CD4-positive, alpha-beta T cell treated with Interleukin-6 at 100 ng/mL for 8 hours (primary cell): ENCODE data around the gene MUC5AC.
"Not testable (repeated sequence)": the region's sequence is repeated elsewhere in the genome, so short reads cannot be mapped to it uniquely, and the experiment has no call there.

Experiments
- DNase-seq: peaks from one replicate; pipeline ENCODE4 v3.0.0-alpha.2; 2020; ENCODE audit warnings: mixed read lengths, low spot score

MUC5AC gene

DNA sequence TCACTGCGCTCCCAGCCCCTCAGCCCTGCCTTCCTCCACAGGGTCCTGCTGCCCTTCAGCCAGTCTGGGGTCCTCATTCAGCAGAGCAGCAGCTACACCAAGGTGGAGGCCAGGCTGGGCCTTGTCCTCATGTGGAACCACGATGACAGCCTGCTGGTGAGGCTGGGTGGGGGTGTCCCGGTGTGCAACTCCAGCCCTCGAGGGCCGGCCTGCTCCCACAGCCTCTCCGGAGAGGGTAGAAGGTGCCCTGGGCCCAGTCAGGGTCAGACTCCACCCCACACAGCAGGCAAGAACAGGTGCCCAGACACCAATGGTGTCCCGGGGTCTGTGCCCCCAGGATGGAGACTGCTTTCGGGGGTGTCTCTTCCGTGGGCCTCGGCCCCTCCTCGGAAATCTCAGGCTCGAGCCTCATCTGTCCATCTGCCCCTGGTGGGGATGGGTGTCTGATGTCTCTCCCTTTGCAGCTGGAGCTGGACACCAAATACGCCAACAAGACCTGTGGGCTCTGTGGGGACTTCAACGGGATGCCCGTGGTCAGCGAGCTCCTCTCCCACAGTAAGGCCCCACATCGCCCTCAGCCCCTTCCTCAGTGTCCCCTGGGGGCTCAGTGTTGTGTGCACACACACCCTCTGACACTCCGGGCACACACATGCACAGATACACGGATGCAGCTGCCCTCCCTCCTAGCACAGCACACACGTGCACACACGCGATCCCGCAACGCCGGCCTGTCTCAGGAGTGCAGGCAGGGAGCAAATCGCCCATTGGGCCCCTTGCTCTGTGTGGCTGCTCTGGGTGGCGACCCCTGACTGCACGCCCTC lies 4.9 kb downstream of the MUC5AC start:
- no peak for DNase-seq

DNA sequence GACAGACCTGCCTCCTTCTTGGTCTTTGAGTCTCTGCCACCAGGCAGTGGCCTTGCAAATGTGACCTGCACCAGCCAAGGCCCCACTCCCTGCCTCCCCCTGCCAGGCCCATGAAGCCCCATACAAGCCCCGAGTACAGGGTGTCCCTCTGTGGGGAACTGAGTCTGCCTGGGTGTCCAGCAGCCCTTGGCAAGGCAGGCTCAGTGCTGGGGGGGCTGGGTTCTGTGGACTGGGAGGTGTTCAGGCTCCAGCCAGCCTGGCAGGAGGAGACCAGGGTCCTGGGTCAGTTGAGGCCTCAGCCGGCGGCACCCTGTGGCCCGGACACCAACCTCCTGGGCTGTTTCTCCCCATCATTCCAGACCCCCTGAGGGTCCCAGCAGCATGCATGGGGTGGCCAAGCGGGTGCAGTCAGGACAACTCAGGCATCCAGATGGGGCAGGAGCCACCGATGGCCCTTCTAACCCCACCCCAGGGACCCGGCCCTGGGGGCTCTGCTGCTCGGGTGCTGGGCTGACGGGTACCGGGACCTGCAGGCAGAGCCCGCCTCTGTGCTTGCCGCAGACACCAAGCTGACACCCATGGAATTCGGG lies 5.7 kb downstream of the MUC5AC start:
- no peak for DNase-seq

DNA sequence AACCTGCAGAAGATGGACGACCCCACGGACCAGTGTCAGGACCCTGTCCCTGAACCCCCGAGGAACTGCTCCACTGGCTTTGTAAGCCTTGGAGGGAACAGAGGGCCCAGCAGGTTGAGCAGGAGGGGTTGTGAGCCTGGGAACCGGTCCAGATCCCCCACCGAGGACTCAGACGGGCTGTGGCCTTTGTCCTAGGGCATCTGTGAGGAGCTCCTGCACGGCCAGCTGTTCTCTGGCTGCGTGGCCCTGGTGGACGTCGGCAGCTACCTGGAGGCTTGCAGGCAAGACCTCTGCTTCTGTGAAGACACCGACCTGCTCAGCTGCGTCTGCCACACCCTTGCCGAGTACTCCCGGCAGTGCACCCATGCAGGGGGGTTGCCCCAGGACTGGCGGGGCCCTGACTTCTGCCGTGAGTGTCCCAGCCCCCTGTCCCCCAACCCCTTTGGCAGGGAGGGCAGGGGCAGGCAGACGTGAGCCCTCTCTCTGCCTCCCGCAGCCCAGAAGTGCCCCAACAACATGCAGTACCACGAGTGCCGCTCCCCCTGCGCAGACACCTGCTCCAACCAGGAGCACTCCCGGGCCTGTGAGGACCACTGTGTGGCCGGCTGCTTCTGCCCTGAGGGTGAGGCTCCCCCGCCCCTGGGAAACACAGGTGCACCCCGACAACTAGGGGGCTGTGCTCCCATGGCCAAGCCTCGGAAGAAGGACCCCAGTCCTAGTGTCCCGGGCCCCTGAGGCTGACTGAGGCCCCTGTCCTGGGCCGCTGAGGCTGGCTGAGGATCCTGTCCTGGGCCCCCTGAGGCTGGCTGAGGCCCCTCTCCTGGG lies 6.4 kb downstream of the MUC5AC start:
- DNase-seq: no peak

DNA sequence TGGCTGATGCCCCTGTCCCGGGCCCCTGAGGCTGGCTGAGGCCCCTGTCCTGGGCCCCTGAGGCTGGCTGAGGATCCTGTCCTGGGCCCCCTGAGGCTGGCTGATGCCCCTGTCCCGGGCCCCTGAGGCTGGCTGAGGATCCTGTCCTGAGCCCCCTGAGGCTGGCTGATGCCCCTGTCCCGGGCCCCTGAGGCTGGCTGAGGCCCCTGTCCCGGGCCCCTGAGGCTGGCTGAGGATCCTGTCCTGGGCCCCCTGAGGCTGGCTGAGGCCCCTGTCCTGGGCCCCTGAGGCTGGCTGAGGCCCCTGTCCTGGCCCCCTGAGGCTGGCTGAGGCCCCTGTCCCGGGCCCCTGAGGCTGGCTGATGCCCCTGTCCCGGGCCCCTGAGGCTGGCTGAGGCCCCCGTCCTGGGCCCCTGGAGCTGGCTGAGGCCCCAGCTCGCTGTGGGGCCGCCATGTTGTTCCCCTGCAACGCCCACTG lies 7.1 kb downstream of the MUC5AC start:
- not testable (repeated sequence) for DNase-seq

DNA sequence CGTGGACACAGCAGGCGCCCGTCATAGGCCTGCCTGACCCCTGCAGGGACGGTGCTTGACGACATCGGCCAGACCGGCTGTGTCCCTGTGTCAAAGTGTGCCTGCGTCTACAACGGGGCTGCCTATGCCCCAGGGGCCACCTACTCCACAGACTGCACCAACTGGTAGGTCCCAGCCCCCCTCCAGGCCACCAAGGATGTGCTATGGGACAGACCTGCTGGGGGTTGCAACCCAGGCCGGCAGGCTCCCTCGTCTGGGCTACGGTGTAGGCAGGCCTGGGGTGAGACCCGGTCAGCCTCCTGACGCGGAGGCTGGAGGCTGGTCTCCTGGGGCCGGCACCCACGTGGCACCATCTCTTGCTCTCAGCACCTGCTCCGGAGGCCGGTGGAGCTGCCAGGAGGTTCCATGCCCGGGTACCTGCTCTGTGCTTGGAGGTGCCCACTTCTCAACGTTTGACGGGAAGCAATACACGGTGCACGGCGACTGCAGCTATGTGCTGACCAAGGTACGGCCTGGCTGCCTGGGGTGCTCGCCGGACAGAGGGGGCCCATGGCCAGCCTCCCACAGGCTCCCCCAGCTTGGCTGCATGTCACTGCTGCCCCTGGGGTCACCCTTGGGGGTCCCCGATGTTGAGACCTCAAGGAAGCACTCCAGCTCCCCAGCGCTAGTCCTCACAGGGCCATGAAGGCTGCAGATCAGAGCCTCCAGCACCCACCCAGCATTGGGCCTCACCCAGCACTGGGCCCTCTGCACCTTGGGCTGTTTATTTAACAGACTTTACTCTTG lies 7.7 kb downstream of the MUC5AC start:
- DNase-seq: no peak

DNA sequence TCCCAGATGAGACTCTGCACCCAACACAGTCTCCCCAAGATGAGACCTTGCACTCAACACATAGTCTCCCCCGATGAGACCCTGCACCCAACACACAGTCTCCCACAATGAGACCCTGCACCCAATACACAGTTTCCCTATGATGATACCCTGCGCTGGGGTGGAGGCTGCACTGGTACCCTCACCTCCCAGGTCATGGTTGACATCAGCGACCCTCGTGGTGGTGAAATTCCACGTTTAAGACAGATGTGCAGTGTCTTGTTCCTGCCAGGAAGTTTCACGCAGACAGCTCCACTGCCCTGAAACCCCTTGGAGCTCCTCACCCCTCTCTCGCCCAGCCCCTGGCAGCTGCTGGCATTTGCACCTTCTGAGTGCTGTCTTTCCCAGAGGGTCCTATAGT lies 9.5 kb downstream of the MUC5AC start:
- DNase-seq: no peak

DNA sequence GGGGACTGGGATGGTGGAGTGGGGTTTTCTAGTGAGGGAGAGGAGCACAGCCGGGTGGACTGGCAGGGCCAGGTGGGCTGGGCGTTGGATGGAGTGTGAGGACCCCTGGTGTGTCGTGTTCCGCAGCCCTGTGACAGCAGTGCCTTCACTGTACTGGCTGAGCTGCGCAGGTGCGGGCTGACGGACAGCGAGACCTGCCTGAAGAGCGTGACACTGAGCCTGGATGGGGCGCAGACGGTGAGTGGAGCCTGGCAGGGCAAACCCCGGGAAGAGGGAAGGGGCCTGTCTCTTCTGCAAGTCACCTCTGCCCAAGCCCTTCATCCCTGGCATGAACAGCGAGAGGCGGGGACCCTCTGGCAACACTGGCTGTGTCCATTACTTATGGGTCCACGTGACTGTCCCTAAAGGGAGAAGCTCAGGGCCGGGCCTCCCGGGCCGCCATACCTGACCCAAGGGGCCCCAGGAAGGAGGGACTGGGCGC lies 10.0 kb downstream of the MUC5AC start:
- no peak for DNase-seq

DNA sequence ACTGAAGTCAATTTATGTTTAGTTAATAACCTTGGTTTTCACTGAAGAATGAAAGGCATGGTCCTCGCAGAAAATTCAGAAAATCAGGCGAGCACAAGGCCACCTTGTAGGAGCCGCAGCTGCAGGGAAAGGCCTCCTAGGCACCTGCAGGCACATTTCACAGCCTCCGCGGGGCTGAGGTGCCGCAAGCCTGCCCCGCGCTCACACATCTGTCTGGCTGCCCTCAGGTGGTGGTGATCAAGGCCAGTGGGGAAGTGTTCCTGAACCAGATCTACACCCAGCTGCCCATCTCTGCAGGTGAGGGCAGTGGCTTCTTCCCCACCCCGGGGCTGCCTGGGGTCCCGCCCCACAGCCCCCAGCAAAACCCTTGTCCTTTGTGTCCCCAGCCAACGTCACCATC lies 10.5 kb downstream of the MUC5AC start:
- no peak for DNase-seq

DNA sequence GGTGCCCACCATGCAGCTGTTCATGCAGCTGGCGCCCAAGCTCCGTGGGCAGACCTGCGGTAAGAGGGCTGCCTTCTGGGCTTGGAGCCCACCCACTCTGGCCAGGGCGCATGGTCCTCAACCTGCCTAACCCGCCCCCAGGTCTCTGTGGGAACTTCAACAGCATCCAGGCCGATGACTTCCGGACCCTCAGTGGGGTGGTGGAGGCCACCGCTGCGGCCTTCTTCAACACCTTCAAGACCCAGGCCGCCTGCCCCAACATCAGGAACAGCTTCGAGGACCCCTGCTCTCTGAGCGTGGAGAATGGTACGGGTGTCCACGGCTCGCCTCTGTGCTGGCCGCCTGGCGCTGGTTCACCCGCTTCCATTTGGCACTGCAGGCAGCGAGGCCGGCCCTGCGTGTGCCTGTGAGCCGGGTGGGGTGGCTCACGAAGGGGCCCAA lies 11.0 kb downstream of the MUC5AC start:
- DNase-seq: no peak

DNA sequence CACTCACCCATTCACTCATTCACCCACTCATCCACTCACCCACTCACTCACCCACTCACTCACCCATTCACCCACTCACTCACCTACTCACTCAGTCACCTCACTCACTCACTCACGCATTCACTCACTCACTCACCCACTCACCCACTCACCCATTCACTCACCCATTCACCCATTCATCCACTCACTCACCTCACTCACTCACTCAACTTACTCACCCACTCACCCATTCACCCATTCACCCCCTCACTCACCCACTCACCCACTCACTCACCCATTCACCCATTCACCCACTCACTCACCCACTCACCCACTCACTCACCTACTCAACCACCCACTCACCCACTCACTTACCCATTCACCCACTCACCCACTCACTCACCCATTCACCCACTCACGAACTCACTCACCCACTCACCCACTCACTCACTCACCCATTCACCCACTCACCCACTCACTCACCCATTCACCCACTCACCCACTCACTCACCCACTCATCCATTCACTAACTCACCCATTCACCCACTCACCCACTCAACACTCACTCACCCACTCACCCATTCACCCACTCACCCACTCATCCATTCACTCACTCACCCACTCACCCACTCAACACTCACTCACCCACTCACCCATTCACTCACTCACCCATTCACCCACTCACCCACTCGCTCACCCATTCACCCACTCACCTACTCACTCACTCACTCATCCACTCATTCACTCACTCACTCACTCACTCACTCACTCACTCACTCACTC lies 13.7 kb downstream of the MUC5AC start:
- DNase-seq: no peak

DNA sequence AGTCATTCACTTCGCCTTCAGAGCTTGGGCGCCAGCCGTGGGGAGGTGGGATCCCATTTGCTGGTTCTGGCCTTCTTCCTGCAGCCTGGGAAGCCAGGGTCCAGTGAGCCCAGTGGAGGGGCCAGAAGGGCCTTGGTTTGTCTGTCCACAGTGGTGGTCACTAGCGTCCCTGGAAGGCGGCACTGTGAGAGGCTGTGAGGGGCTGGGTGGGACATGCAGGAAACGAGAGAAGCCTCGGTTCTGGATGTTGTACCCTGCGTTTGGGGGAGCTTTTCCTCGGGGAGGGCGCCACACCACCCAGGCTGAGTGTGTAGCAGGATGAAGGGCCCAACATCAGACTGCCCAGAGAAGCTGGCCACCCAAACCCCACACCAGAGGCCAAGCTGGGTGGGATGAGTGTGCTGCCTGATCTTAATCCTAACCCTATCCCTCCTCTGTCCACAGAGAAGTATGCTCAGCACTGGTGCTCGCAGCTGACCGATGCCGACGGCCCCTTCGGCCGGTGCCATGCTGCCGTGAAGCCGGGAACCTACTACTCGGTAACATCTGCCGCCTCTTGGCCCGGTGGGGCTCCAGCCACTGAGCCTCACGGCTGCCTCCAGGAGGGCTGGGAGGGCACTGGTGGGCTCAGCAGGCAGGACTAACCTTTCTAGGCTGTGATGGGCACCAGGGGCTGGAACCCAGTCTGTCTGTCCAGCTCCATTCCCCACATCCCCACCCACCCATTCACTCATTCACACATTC lies 14.4 kb downstream of the MUC5AC start:
- no peak for DNase-seq

DNA sequence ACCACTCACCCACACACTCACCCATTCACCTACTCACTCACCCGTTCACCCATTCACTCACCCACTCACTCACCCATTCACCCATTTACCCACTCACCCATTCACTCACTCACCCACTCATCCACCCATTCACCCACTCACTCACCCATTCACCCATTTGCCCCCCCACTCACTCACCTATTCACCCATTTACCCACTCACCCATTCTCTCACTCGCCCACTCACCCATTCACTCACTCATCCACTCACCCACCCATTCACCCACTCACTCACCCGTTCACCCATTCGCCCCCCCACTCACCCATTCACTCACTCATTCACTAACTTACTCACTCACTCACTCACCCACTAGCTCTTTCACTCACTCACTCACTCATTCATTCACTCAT lies 15.0 kb downstream of the MUC5AC start:
- no peak for DNase-seq

DNA sequence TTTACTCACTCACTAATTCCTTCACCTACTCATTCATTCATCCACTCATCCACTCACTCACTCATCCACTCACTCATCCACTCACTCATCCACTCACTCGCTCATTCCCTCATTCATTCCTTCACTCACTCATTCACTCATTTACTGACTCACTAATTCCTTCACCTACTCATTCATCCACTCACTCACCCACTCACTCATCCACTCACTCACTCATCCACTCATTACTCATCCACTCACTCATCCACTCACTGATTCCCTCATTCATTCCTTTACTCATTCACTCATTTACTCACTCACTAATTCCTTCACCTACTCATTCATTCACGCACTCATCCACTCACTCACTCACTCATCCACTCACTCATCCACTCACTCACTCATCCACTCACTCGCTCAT lies 15.6 kb downstream of the MUC5AC start:
- DNase-seq: not testable (repeated sequence)

DNA sequence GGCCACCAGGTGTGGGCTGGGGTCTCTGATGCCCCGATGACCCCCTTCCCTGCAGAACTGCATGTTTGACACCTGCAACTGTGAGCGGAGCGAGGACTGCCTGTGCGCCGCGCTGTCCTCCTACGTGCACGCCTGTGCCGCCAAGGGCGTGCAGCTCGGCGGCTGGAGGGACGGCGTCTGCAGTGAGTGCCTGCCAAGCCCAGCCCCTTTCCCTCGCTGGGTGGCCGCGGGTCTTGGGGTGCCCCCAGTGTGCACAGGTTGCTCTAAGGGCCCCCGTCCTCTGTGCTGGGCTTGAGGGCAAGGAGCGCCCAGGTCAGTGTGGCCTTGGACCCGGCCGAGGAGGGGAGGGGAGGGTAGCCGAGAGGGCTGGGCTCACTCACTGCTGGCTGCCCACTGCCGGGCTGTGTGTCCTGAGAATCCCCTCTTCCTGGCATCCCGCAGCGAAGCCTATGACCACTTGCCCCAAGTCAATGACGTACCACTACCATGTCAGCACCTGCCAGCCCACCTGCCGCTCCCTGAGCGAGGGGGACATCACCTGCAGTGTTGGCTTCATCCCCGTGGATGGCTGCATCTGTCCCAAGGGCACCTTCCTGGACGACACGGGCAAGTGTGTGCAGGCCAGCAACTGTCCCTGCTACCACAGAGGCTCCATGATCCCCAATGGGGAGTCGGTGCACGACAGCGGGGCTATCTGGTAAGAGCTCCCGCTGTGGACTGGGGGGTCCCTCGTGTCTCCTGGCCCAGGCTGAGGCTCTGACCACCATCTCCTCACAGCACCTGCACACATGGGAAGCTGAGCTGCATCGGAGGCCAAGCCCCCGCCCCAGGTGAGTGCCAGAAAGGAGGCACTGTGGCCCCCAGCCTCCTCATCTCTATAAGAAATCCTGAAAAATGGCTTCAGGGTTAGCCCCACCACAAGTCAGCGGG lies 17.0 kb downstream of the MUC5AC start:
- no peak for DNase-seq

DNA sequence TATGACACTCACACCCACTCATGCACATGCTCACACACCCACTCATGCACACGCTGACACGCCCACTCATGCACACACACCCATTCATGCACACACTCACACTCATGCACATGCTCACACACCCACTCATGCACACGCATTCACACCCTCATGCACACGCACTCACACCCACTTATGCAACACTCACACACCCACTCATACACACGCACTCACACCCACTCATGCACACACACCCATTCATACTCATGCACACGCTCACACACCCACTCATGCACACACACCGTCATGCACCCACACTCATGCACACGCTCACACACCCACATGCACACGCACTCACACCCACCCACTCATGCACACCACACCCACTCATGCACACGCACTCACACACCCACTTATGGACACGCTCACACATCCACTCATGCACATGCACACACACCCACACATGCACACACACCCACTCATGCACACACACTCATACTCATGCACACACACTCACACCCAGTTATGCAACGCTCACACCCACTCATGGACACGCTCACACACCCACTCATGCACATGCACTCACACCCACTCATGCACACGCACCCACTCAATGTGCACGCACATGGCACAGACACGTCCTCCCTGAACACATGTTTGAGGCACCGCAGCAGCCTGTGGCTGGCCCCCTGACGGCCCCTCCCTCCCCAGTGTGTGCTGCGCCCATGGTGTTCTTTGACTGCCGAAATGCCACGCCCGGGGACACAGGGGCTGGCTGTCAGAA lies 17.9 kb downstream of the MUC5AC start:
- no peak for DNase-seq

DNA sequence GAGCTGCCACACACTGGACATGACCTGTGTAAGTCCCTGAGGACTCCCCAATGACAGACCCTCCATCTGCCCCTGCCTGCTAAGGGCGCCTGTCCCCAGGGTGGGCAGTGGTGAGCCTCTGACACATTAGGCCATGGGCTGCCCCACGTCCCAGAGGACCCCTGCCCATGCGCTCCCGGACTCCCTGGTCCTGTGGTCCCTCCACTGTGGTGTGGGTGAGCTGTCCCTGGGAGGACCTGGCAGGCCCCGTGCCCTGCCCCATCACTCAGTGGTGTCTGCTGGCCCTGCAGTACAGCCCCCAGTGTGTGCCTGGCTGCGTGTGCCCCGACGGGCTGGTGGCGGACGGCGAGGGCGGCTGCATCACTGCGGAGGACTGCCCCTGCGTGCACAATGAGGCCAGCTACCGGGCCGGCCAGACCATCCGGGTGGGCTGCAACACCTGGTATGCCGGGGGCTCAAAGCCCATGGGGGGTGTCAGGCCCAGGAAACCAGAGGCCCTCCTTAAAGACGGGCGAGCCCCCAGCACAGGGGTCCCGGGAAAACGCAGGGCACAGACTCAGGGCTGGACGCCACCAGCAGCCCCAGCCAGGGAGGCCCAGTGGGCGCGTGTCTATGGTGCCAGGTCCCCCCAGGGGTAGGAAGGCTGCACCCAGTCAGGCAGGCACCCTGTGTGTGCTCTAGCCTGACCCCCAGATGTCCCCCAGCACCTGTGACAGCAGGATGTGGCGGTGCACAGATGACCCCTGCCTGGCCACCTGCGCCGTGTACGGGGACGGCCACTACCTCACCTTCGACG lies 18.7 kb downstream of the MUC5AC start:
- DNase-seq: no peak

DNA sequence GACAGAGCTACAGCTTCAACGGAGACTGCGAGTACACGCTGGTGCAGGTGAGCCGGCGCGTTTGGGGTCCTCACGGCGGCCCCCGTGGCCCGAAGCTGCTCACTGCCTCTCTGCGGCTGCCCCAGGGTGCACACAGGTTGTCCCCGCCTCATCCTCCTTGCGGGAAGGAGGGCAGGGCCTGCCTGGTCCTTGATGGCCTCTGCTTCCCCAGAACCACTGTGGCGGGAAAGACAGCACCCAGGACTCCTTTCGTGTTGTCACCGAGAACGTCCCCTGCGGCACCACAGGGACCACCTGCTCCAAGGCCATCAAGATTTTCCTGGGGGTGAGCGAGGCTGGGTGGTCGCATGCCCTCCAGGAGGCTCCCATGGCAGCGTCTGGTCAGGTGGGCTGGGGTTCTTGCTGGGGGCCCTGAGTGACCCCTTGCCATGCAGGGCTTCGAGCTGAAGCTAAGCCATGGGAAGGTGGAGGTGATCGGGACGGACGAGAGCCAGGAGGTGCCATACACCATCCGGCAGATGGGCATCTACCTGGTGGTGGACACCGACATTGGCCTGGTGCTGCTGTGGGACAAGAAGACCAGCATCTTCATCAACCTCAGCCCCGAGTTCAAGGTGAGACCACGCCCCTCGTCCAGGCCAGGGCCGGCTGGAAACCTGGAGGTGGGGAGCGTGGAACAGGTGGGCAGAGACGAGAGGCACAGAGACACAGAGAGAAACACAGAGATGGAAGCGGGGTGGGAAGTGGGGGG lies 19.4 kb downstream of the MUC5AC start:
- DNase-seq: no peak
